ENCODE measurements around the gene AKAP13. TPM values are rescaled to one million over a fixed set of nuclear protein-coding genes. Genes with fewer than 3 reads are reported as not detected.
"Not testable (repeated sequence)": the region's sequence is repeated elsewhere in the genome, so short reads cannot be mapped to it uniquely, and the experiment has no call there.

The AKAP13 gene
- total RNA-seq, 2 experiments from 2014 or later: 79.4 to 83.2 TPM

DNA sequence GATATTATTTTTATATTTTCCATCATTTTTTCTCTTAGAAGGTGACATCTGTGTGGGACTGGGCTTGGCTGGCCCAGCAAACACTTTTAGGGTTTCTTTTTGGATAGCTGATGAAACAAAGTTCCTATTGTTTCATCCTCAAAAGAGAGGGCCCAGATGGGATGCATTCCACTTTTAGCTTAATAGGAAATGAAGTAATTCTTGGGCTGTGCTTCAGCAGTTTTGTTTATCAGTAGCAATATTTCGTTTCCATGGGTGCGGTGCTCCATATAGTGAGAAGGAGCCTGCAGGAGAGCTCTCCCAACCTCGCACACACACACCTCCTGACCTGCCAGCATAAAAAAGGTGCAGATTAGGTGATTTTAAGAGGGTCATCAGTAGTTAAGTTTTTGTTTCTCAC is 147.5 kb downstream of the AKAP13 start:
- Mint-ChIP-seq H3K4me3 (no peak overlapping the region), H3K36me3 (ENCODE audit: low read depth) (peaks cover 15% of the 10 kb centered on the region), H3K27ac (no peak overlapping the region), H3K4me1 (ENCODE audit: low read depth) (peaks cover 21% of the 10 kb centered on the region), H3K9me3 (no peaks in the 10 kb centered on the region), H3K27me3 (ENCODE audit: low read depth) (no peaks in the 10 kb centered on the region)
- intact Hi-C loops (cut with micrococcal nuclease): no loop called here
- DNase-seq: no peak
- CTCF ChIA-PET: interaction anchor here (1.4 to 1.7 kb wide), 5 partner anchors 8 to 202 kb away, joined by 3 to 6 read pairs (median 4); no protein-coding TSS in a partner anchor

DNA sequence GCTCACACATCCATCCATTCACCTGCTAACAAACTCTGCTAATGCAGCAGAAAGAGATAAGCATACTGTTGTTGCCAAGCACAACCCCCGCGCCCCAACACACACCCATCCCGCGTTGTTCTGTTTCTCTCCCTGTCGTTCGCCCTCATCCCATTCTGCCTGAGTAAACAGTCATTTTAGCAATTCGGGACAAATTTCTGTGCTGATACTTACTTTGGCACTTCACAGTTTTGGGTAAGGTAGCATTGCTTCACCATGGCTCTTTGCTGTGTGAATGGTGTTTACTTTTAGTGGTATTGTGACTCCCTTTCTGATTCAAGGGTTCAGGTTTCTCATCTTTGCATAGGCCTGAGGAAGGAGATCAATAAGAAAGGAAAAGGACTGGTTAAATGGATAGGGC is 149.7 kb downstream of the AKAP13 start:
- Mint-ChIP-seq H3K4me1 (ENCODE audit: low read depth) (peaks cover 31% of the 10 kb centered on the region), H3K4me3 (no peak overlapping the region), H3K9me3 (no peaks in the 10 kb centered on the region), H3K27me3 (ENCODE audit: low read depth) (no peaks in the 10 kb centered on the region), H3K36me3 (ENCODE audit: low read depth) (peaks cover 19% of the 10 kb centered on the region), H3K27ac (no peak overlapping the region)
- no peak for DNase-seq
- CTCF ChIA-PET: no interaction called here
- intact Hi-C loops (cut with micrococcal nuclease): no loop called here

DNA sequence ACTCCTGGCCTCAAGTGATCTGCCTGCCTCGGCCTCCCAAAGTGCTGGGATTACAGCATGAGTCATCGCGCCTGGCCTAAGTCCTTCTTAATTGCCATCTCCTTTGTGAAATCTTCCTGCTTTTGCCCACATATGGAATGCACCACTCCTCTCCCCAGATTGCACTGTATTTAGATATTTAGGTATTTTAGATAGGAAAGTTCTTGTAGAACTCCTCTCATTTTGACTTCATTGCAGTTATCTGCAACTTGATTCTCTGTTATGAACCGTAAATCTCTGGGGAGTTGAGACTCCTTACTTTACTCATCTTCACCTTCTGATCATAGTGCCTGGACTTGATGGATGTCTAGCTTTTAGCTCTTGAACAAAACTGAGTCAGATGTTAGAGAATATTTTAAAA is 150.7 kb downstream of the AKAP13 start:
- DNase-seq: no peak
- Mint-ChIP-seq H3K4me3 (no peak overlapping the region), H3K27ac (no peak overlapping the region), H3K9me3 (no peaks in the 10 kb centered on the region), H3K36me3 (ENCODE audit: low read depth) (peaks cover 15% of the 10 kb centered on the region), H3K4me1 (ENCODE audit: low read depth) (peaks cover 30% of the 10 kb centered on the region), H3K27me3 (ENCODE audit: low read depth) (no peaks in the 10 kb centered on the region)
- intact Hi-C loops (cut with micrococcal nuclease): no loop called here
- CTCF ChIA-PET: no interaction called here

DNA sequence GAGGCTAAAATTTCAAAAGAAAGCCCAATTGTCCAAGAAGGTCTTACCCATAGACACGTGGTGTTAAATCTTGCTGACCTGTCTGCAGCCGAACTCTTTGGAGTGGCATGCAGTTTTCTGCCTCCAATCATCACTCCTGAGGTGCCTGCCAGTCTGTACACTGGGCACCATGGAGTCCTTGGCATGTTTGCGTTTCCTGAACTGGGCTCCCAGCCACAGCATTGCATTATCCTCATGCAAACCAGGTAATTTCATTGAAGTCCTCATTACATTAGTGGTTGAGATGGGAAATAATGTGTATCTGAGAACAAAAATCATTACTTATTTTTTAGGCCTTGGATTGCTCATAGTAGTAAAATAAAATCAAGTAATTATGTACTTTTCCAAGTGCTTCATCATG is 152.3 kb downstream of the AKAP13 start:
- H3K4me3 Mint-ChIP-seq: no peak overlapping the region
- CTCF ChIA-PET: interaction anchor here (1.0 to 1.2 kb wide), 2 partner anchors 27 to 236 kb away, joined by 5 read pairs; no protein-coding TSS in a partner anchor
- DNase-seq: no peak
- peaks cover 30% of the 10 kb centered on the region for H3K4me1 Mint-ChIP-seq (ENCODE audit: low read depth)
- H3K27ac Mint-ChIP-seq: no peak overlapping the region
- intact Hi-C loops (cut with micrococcal nuclease): no loop called here
- H3K36me3 Mint-ChIP-seq (ENCODE audit: low read depth): peaks cover 12% of the 10 kb centered on the region
- H3K9me3 Mint-ChIP-seq: no peaks in the 10 kb centered on the region
- no peaks in the 10 kb centered on the region for H3K27me3 Mint-ChIP-seq (ENCODE audit: low read depth)

DNA sequence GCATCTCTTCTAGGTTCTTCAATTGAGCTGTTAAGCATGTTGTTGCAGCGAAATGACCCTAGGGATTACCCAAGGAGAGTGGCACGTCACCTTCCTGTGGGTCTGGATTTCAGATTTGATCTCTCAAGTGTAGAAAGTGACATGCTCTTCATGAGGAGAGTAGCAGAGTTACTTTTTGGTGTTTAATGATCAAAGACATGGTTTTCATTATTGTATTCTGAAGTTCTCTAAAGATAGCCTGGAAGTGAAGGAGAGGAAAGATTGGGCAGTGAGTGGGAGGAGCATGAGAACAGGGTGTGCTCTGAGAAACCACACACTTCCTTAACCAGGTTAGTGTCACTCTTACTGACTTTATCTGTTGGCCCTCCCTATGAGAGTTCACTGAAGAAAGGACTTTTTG is 153.6 kb downstream of the AKAP13 start:
- intact Hi-C loops (cut with micrococcal nuclease): no loop called here
- no peak overlapping the region for H3K4me3 Mint-ChIP-seq
- peaks cover 30% of the 10 kb centered on the region for H3K4me1 Mint-ChIP-seq (ENCODE audit: low read depth)
- DNase-seq: peak; percentile 15
- H3K36me3 Mint-ChIP-seq (ENCODE audit: low read depth): peaks cover 10% of the 10 kb centered on the region
- peak overlapping the region; percentile 67 for H3K27ac Mint-ChIP-seq
- CTCF ChIA-PET: interaction anchor here (1.2 kb wide), 1 partner anchor 28 kb away, joined by 5 read pairs; no protein-coding TSS in a partner anchor
- H3K9me3 Mint-ChIP-seq: no peaks in the 10 kb centered on the region
- H3K27me3 Mint-ChIP-seq (ENCODE audit: low read depth): no peaks in the 10 kb centered on the region

DNA sequence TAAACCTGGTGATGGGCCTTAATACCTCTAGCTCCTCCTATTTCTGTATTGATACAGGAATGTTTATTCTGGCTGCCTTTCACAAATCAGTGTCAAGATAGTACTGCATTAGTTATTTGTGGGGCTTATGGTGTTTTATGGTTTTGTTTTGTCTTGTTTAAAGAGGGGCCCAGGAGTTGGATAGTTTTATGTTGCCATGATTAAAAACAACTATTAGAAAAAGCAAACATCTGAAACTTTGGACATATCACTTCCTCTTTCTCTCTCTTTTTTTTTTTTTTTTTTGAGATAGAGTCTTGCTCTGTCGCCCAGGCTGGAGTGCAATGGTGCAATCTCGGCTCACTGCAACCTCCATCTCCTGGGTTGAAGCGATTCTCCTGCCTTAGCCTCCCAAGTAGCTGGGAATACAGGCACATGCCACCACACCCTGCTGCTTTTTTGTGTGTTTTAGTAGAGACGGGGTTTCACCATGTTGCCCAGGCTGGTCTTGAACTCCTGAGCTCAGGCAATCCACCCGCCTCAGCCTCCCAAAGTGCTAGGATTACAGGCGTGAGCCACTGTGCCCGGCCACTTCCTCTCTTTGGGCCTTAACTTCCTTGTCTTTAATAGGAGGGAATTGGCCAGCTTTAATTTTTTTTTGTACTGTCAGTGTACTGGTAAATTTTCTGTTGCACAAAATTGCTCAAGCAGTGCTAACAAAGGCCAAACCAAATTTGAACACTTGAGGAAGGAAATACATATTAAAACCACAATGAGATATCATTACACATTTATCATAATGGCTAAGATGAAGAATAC is 155.3 kb downstream of the AKAP13 start:
- H3K27me3 Mint-ChIP-seq (ENCODE audit: low read depth); intact Hi-C loops (cut with micrococcal nuclease); H3K27ac Mint-ChIP-seq; DNase-seq; H3K9me3 Mint-ChIP-seq; H3K4me3 Mint-ChIP-seq: not testable (repeated sequence)
- peaks cover 43% of the 10 kb centered on the region for H3K4me1 Mint-ChIP-seq (ENCODE audit: low read depth)
- CTCF ChIA-PET: interaction anchor here (0.7 to 1.2 kb wide), 2 partner anchors 10 to 69 kb away, joined by 3 to 4 read pairs; no protein-coding TSS in a partner anchor
- H3K36me3 Mint-ChIP-seq (ENCODE audit: low read depth): peaks cover 10% of the 10 kb centered on the region

DNA sequence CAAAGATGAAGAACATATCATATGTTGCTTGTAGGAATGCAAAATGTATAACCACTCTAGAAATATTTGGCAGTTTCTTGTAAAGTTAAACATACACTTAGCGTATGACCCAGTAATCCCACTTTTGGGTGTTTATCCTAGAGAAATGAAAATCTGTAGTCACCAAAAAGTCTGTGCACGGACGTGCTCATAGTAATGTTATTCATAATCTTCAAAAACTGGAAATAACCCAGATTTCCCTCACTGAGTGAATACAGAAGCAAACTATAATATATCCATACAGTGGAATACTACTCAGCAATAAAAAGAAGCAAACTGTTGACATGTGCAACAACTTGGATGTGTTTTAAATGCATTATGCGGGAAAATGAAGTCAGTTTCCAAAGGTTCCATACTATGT is 155.9 kb downstream of the AKAP13 start:
- CTCF ChIA-PET: no interaction called here
- Mint-ChIP-seq H3K4me1 (ENCODE audit: low read depth) (peaks cover 44% of the 10 kb centered on the region), H3K9me3 (no peaks in the 10 kb centered on the region), H3K36me3 (ENCODE audit: low read depth) (peaks cover 9% of the 10 kb centered on the region), H3K27me3 (ENCODE audit: low read depth) (no peaks in the 10 kb centered on the region), H3K27ac (no peak overlapping the region), H3K4me3 (no peak overlapping the region)
- intact Hi-C loops (cut with micrococcal nuclease): no loop called here
- DNase-seq: no peak

DNA sequence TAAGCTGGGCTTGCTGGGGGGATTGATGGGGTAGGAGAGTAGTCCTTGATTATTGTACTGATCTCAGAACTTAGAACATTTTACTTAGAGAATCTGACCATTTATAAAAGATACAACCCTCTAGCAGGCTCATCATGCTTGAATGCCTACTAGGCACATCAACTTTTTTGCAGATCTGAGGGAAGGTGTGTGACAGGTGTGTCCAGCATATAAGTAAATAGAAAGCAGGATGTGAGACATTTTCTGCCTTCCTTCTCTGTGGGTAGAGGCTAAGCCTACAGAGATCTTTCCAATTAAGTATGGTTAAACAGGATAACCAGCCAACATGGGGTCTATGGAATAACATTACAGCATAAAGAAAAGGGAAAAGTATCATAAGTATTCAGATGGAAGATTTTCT is 159.1 kb downstream of the AKAP13 start:
- Mint-ChIP-seq H3K4me1 (ENCODE audit: low read depth) (peaks cover 52% of the 10 kb centered on the region), H3K27ac (no peak overlapping the region), H3K27me3 (ENCODE audit: low read depth) (no peaks in the 10 kb centered on the region), H3K36me3 (ENCODE audit: low read depth) (peaks cover 8% of the 10 kb centered on the region), H3K4me3 (no peak overlapping the region), H3K9me3 (no peaks in the 10 kb centered on the region)
- intact Hi-C loops (cut with micrococcal nuclease): no loop called here
- DNase-seq: no peak
- CTCF ChIA-PET: interaction anchor here (0.6 kb wide), 1 partner anchor 96 kb away, joined by 4 read pairs; no protein-coding TSS in a partner anchor

DNA sequence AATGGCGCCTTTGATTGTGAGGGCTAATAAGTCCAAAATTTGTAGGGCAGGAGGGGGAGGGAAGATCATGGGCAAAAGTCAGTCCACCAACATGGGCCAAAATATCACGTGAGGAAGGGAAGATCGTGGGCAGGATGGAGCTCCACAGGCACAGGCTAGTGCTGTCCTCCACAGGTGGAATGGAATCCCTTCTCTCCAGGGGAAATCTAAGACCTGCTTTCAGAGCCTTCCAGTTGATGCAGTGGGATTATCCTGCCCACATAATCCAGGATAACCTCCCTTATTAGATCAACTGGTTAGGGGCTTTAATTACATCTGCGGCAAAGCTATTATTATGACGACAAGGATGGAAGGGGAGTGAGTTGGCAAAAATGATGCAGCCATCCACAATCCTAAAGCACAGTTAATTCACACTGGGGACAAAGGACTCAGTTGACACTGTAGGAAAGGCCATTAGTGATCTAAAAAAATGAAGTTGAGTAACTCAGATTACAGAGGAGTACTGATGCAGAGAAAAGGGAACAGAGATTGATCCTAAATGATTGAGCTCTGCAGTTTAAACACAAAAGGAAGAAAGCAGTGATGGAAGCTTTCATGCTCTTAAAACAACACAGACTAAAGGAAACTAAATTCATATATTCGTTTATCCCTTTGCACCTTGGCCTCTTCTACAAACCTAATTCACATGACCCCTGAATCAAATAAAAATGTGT is 159.8 kb downstream of the AKAP13 start:
- H3K4me1 Mint-ChIP-seq (ENCODE audit: low read depth): peaks cover 52% of the 10 kb centered on the region
- H3K36me3 Mint-ChIP-seq (ENCODE audit: low read depth): peaks cover 10% of the 10 kb centered on the region
- H3K4me3 Mint-ChIP-seq: no peak overlapping the region
- H3K27ac Mint-ChIP-seq: no peak overlapping the region
- no peaks in the 10 kb centered on the region for H3K9me3 Mint-ChIP-seq
- intact Hi-C loops (cut with micrococcal nuclease): loop anchor here (5.0 kb wide), 2 partner anchors 57 to 182 kb away; no protein-coding TSS in a partner anchor
- CTCF ChIA-PET: interaction anchor here (0.5 kb wide), 1 partner anchor 135 kb away, joined by 3 read pairs; no protein-coding TSS in a partner anchor
- DNase-seq: no peak
- H3K27me3 Mint-ChIP-seq (ENCODE audit: low read depth): no peaks in the 10 kb centered on the region

DNA sequence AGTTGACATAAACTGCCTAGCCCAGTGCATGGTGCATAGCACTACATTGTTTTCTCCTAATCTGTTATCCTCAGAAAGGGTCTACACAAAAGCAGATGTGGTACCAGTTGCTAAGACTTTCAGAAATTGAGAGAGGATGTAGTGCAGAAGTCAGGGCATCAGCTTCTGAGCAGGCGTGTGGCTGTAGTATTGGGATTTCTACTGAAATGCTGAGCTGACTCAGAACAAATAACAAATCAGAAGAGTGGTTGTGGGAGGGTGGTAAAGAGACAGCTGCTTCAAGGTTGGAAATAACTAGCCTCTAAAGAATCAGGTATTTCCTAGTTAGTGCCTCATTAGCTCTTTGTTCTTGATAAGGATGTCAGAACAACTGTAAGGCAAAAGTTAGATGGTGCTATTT is 161.3 kb downstream of the AKAP13 start:
- H3K27me3 Mint-ChIP-seq (ENCODE audit: low read depth): no peaks in the 10 kb centered on the region
- DNase-seq: peak; percentile 55
- CTCF ChIA-PET: interaction anchor here (1.1 to 2.6 kb wide), 2 partner anchors 13 to 40 kb away, joined by 3 to 12 read pairs; no protein-coding TSS in a partner anchor
- intact Hi-C loops (cut with micrococcal nuclease): loop anchor here (1.0 to 5.0 kb wide), 8 partner anchors 15 to 181 kb away; no protein-coding TSS in a partner anchor
- no peak overlapping the region for H3K4me3 Mint-ChIP-seq
- H3K36me3 Mint-ChIP-seq (ENCODE audit: low read depth): peaks cover 10% of the 10 kb centered on the region
- peaks cover 58% of the 10 kb centered on the region for H3K4me1 Mint-ChIP-seq (ENCODE audit: low read depth)
- H3K27ac Mint-ChIP-seq: peak overlapping the region; percentile 68
- H3K9me3 Mint-ChIP-seq: no peaks in the 10 kb centered on the region

DNA sequence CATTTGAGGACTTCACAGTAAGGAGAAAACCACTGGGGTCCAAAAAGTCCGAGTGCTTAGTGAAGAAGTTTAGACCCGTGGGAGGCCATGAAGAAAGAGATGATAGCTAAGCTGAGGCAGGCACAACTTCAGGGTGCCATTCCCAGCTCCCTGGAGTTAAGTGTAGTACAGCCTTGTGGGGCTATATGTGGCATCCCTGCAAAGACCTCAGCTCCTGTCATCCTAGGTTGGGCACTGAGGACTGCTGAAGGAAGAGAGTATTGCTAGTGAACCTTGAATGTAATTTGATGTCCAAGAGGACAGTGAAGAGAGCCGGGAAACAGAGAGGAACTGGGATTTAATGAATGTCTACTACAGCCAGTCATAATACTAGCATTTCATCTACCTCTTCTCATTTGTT is 162.1 kb downstream of the AKAP13 start:
- H3K4me3 Mint-ChIP-seq: no peak overlapping the region
- intact Hi-C loops (cut with micrococcal nuclease): loop anchor here (1.0 to 5.0 kb wide), 8 partner anchors 14 to 180 kb away; no protein-coding TSS in a partner anchor
- no peaks in the 10 kb centered on the region for H3K9me3 Mint-ChIP-seq
- H3K27me3 Mint-ChIP-seq (ENCODE audit: low read depth): no peaks in the 10 kb centered on the region
- H3K36me3 Mint-ChIP-seq (ENCODE audit: low read depth): peaks cover 10% of the 10 kb centered on the region
- DNase-seq: no peak
- CTCF ChIA-PET: interaction anchor here (1.0 to 2.6 kb wide), 4 partner anchors 12 to 40 kb away, joined by 3 to 12 read pairs (median 5); no protein-coding TSS in a partner anchor
- peak overlapping the region; percentile 68 for H3K27ac Mint-ChIP-seq
- peaks cover 66% of the 10 kb centered on the region for H3K4me1 Mint-ChIP-seq (ENCODE audit: low read depth)

DNA sequence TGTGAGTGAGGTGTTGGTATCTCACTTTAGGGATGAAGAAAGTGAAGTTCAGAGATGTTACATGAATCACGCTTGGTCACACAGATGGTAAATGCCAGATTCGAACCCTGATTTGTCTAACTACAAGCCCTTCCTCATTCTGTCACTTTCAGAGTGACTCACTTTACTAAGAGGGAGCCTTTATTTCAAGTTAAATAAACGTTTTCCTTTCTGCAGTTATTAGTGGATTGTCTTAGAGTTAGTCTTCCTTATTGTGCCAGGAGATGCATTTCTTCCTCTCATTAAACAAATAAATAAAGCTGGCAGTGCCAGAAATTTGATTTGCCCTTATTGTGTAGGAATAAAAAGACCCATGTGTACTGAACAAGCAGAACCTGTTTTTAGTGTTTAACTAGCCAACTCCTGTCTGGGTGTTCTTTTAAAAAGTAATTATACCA is 162.5 kb downstream of the AKAP13 start:
- CTCF ChIA-PET: interaction anchor here (1.0 to 2.6 kb wide), 6 partner anchors 11 to 76 kb away, joined by 3 to 12 read pairs (median 4); no protein-coding TSS in a partner anchor
- H3K27me3 Mint-ChIP-seq (ENCODE audit: low read depth): no peaks in the 10 kb centered on the region
- H3K4me3 Mint-ChIP-seq: no peak overlapping the region
- DNase-seq: peak; percentile 55
- peaks cover 70% of the 10 kb centered on the region for H3K4me1 Mint-ChIP-seq (ENCODE audit: low read depth)
- H3K36me3 Mint-ChIP-seq (ENCODE audit: low read depth): peaks cover 12% of the 10 kb centered on the region
- no peaks in the 10 kb centered on the region for H3K9me3 Mint-ChIP-seq
- peak overlapping the region; percentile 68 for H3K27ac Mint-ChIP-seq
- intact Hi-C loops (cut with micrococcal nuclease): loop anchor here (1.0 to 5.0 kb wide), 9 partner anchors 13 to 179 kb away; no protein-coding TSS in a partner anchor
